GM23338 (cell line): ENCODE measurements around the gene TEDC1. TPM values are rescaled to one million over a fixed set of nuclear protein-coding genes. Genes with fewer than 3 reads are reported as not detected.

Experiments
- ATAC-seq: fragments of 200-7000 bp; cut with Tn5 transposase; 3 replicates; pipeline ENCODE4 v1.9.1; 2020
- DNase-seq: peaks from one replicate; pipeline ENCODE4 v3.0.0-alpha.2; 2015; ENCODE audit warnings: low spot score
- H2AFZ ChIP-seq: fragments of 200-600 bp; sonication (generic); 2 replicates; pipeline ENCODE4 v1.8.0; 2016; ENCODE audit warnings: antibody characterized with exemption, mild to moderate bottlenecking, moderate library complexity
- H3F3A ChIP-seq: fragments of 200-600 bp; sonication (generic); replicated peaks from 2 replicates; pipeline ENCODE4 v1.8.0; 2017; ENCODE audit warnings: antibody characterized with exemption, mixed run types, low read depth
- H3K27ac ChIP-seq: fragments of 200-600 bp; sonication (generic); 2 replicates; pipeline ENCODE4 v1.6.1; 2016; ENCODE audit warnings: low read depth
- H3K27me3 ChIP-seq: fragments of 200-600 bp; sonication (generic); 2 replicates; pipeline ENCODE4 v1.8.0; 2016; ENCODE audit warnings: mild to moderate bottlenecking, mixed run types, moderate library complexity; ENCODE audit not compliant: insufficient read depth
- H3K36me3 ChIP-seq: fragments of 200-600 bp; sonication (generic); 2 replicates; pipeline ENCODE4 v1.8.0; 2016; ENCODE audit warnings: mild to moderate bottlenecking; ENCODE audit not compliant: insufficient read depth
- H3K4me1 ChIP-seq: fragments of 200-600 bp; sonication (generic); 2 replicates; pipeline ENCODE4 v1.8.0; 2016; ENCODE audit warnings: mild to moderate bottlenecking, moderate library complexity; ENCODE audit not compliant: insufficient read depth
- H3K4me2 ChIP-seq: fragments of 200-600 bp; sonication (generic); 2 replicates; pipeline ENCODE4 v1.7.1; 2017; ENCODE audit warnings: mixed run types
- H3K4me3 ChIP-seq: fragments of 200-600 bp; sonication (generic); 2 replicates; pipeline ENCODE4 v1.6.1; 2016; ENCODE audit warnings: mixed run types
- H3K79me2 ChIP-seq: fragments of 200-600 bp; sonication (generic); replicated peaks from 2 replicates; pipeline ENCODE4 v1.8.0; 2017; ENCODE audit warnings: mild to moderate bottlenecking; ENCODE audit not compliant: insufficient read depth
- H3K9me2 ChIP-seq: fragments of 200-600 bp; sonication (generic); 2 replicates; pipeline ENCODE4 v1.8.0; 2017; ENCODE audit not compliant: insufficient read depth
- H4K20me1 ChIP-seq: fragments of 200-600 bp; sonication (generic); replicated peaks from 2 replicates; pipeline ENCODE4 v1.8.0; 2017; ENCODE audit warnings: mild to moderate bottlenecking; ENCODE audit not compliant: insufficient read depth
- H3K27ac Mint-ChIP-seq: 2 replicates; pipeline ENCODE4 v1.8.0; 2020; ENCODE audit warnings: inconsistent platforms, mild to moderate bottlenecking, moderate library complexity, mixed read lengths
- H3K27me3 Mint-ChIP-seq: 3 replicates; pipeline ENCODE4 v1.8.0; 2022; ENCODE audit warnings: low read depth, mild to moderate bottlenecking, moderate library complexity, mixed read lengths, inconsistent platforms; ENCODE audit not compliant: insufficient read depth, poor library complexity
- H3K36me3 Mint-ChIP-seq: 3 replicates; pipeline ENCODE4 v1.8.0; 2021; ENCODE audit warnings: low read depth, mild to moderate bottlenecking, inconsistent platforms, moderate library complexity, mixed read lengths
- H3K4me1 Mint-ChIP-seq: 3 replicates; pipeline ENCODE4 v1.8.0; 2020; ENCODE audit warnings: mild to moderate bottlenecking, inconsistent platforms, mixed read lengths
- H3K4me3 Mint-ChIP-seq: 3 replicates; pipeline ENCODE4 v1.8.0; 2021; ENCODE audit warnings: moderate library complexity, mild to moderate bottlenecking, inconsistent platforms, mixed read lengths
- H3K9me3 Mint-ChIP-seq: 3 replicates; pipeline ENCODE4 v1.8.0; 2020; ENCODE audit warnings: moderate library complexity, mild to moderate bottlenecking, inconsistent platforms, mixed read lengths
- CREB1 ChIP-seq: fragments of 250-450 bp; sonication (Bioruptor Pico); IDR thresholded peaks from 2 replicates; pipeline ENCODE4 v1.5.0; 2020; ENCODE audit warnings: low read depth, mild to moderate bottlenecking, moderate library complexity
- CTCF ChIP-seq, 2 experiments: fragments of 200-600 bp in 1 of 2; sonication (generic) in 1 of 2; conservative IDR thresholded peaks; 2 replicates each; pipeline versions ENCODE4 v1.5.1 to v1.6.1; 2016 to 2017; ENCODE audit warnings: antibody characterized with exemption in 2 of 2, low read depth in 2 of 2, mild to moderate bottlenecking in 2 of 2, moderate library complexity in 1 of 2
- EZH2 ChIP-seq: fragments of 200-600 bp; sonication (generic); IDR thresholded peaks from one replicate; pipeline ENCODE4 v1.8.0; 2017; ENCODE audit warnings: antibody characterized with exemption, mild to moderate bottlenecking, low read depth; ENCODE audit not compliant: unreplicated experiment
- EZH2phosphoT487 ChIP-seq: fragments of 200-600 bp; sonication (generic); IDR thresholded peaks from one replicate; pipeline ENCODE4 v1.8.1; 2018; ENCODE audit warnings: antibody characterized with exemption; ENCODE audit not compliant: unreplicated experiment
- JUNB ChIP-seq: IDR thresholded peaks from one replicate; pipeline ENCODE4 v1.6.1; 2016; ENCODE audit warnings: antibody characterized with exemption; ENCODE audit not compliant: unreplicated experiment
- NANOG ChIP-seq: IDR thresholded peaks from 2 replicates; pipeline ENCODE4 v1.6.1; 2016; ENCODE audit warnings: antibody characterized with exemption, borderline replicate concordance
- POLR2AphosphoS5 ChIP-seq: IDR thresholded peaks from 2 replicates; pipeline ENCODE4 v1.6.1; 2016; ENCODE audit warnings: antibody characterized with exemption, low read depth
- ZNF462 ChIP-seq: fragments of 250-450 bp; sonication (Bioruptor Pico); IDR thresholded peaks from 2 replicates; pipeline ENCODE4 v1.5.0; 2020; ENCODE audit warnings: mild to moderate bottlenecking, moderate library complexity
- polyA plus RNA-seq: library from polyadenylated mRNA; unstranded; fragments of >200 nt; fragmentation: Nextera tagmentation; extraction: Ambion mirVana; gene quantifications from 2 replicates; pipeline ENCODE4 v1.2.1, GENCODE V29; 2016
- total RNA-seq: library from RNA; depleted of rRNA; stranded (reverse); fragments of >200 nt; shearing (Covaris generic); gene quantifications from 2 replicates; pipeline ENCODE4 v1.2.3, GENCODE V29; 2014

Gene TEDC1
- total and polyA plus RNA-seq, 2 experiments from 2014 or later: 5.9 to 16.3 TPM

- H3K4me3 ChIP-seq: peak overlapping the region; percentile 61
- H3K27ac ChIP-seq: no peak overlapping the region
- peak overlapping the region; percentile 42 for H3K4me3 Mint-ChIP-seq
These were observed 2.9 kb upstream of the TEDC1 start for GRCh38 chr14:105487986-105488777.

More at GRCh38 chr14:105487986-105488777, 2.9 kb upstream of the TEDC1 start:
- peaks cover 4% of the 10 kb centered on the region; the same call in 1 of the 2 replicates for H3K4me1 ChIP-seq
- DNase-seq: no peak
- H2AFZ ChIP-seq: no peak overlapping the region
- no peak for ATAC-seq
- H3K27me3 Mint-ChIP-seq: peaks cover 57% of the 10 kb centered on the region
- H3K4me1 Mint-ChIP-seq: peaks cover 8% of the 10 kb centered on the region; the same call in 2 of the 3 replicates
- no peaks in the 10 kb centered on the region for H3K79me2 ChIP-seq
- peaks cover 4% of the 10 kb centered on the region; the same call in 1 of the 2 replicates for H3F3A ChIP-seq
- H4K20me1 ChIP-seq: no peaks in the 10 kb centered on the region
- H3K9me2 ChIP-seq: peaks cover 3% of the 10 kb centered on the region; the same call in 1 of the 2 replicates
- TF ChIP-seq JUNB: no peak
- no peak for TF ChIP-seq ZNF462 (CRISPR knock-in tag)
- TF ChIP-seq POLR2AphosphoS5: no peak
- peak in 1 of 2 experiments; percentile 22; a peak in 1 of 4 replicates for TF ChIP-seq CTCF (conservative IDR thresholded peaks at IDR 0.05; ENCODE audit: low read depth in 2 of 2)
- no peak for TF ChIP-seq NANOG
- no peak for TF ChIP-seq EZH2
- TF ChIP-seq EZH2phosphoT487: no peak
- no peak for TF ChIP-seq CREB1
- H3K36me3 Mint-ChIP-seq: no peaks in the 10 kb centered on the region
- H3K9me3 Mint-ChIP-seq: peaks cover 6% of the 10 kb centered on the region; the same call in 2 of the 3 replicates
- peaks cover 67% of the 10 kb centered on the region for H3K27me3 ChIP-seq
- no peaks in the 10 kb centered on the region for H3K36me3 ChIP-seq
- no peak overlapping the region for H3K27ac Mint-ChIP-seq
- H3K4me2 ChIP-seq: peak overlapping the region; percentile 83; the same call in 1 of the 2 replicates
